IPS-15b (cell line): ENCODE results near the gene ATAD1.
"Not testable (repeated sequence)": the region's sequence is repeated elsewhere in the genome, so short reads cannot be mapped to it uniquely, and the experiment has no call there.

Experiments used
- H3K27me3 ChIP-seq: one replicate; pipeline ENCODE4 v1.6.1; 2013; ENCODE audit warnings: low read length; ENCODE audit not compliant: control insufficient read depth, insufficient read depth
- H3K36me3 ChIP-seq: one replicate; pipeline ENCODE4 v1.6.1; 2013; ENCODE audit warnings: low read length; ENCODE audit not compliant: control insufficient read depth, insufficient read depth
- H3K4me1 ChIP-seq: one replicate; pipeline ENCODE4 v1.6.1; 2013; ENCODE audit warnings: mild to moderate bottlenecking, low read length; ENCODE audit not compliant: control insufficient read depth, insufficient read depth
- H3K4me3 ChIP-seq: one replicate; pipeline ENCODE4 v1.5.1; 2013; ENCODE audit warnings: low read depth, low read length
- H3K9ac ChIP-seq: one replicate; pipeline ENCODE4 v1.6.1; 2013; ENCODE audit warnings: low read depth, mild to moderate bottlenecking, low read length
- H3K9me3 ChIP-seq: one replicate; pipeline ENCODE4 v1.6.1; 2013; ENCODE audit warnings: mild to moderate bottlenecking, low read length; ENCODE audit not compliant: control insufficient read depth, insufficient read depth

The ATAD1 gene

GRCh38 chr10:87817609-87818504 lies at the start of gene ATAD1:
Gene ATAD1 (minus strand): TSS chr10:87818226. CDS start chr10:87814599, 3,627 bp downstream.
- no peaks in the 10 kb centered on the region for H3K9me3 ChIP-seq
- H3K27me3 ChIP-seq = no peaks in the 10 kb centered on the region
- peaks cover 4% of the 10 kb centered on the region for H3K4me1 ChIP-seq
- H3K9ac ChIP-seq = peak within 1 kb of the TSS; percentile 94
- H3K4me3 ChIP-seq = peak within 1 kb of the TSS; percentile 93
- no peaks in the 10 kb centered on the region for H3K36me3 ChIP-seq

DNA sequence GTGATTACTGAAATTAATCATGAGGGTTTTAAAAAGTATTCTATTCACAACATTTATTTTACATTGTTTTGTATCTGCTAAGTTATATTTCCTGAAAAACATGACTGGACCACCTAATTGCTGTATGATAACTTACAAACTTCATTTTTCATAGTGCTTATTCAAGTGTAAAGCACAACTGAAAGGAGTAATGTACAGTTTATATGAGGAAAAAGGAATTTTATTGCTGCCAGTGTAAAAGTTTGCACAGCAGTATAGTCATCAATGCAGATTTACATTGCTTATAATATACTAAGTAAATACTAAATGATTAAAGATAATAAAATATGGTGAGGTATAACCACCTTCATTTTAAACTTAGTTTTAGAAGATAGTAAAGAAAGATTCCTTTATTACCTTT lies 49.4 kb upstream of the ATAD1 start:
- Histone ChIP-seq H3K4me1 (no peaks in the 10 kb centered on the region), H3K9me3 (no peaks in the 10 kb centered on the region), H3K4me3 (peak overlapping the region; percentile 63), H3K9ac (no peak overlapping the region), H3K36me3 (no peaks in the 10 kb centered on the region), H3K27me3 (no peaks in the 10 kb centered on the region)

DNA sequence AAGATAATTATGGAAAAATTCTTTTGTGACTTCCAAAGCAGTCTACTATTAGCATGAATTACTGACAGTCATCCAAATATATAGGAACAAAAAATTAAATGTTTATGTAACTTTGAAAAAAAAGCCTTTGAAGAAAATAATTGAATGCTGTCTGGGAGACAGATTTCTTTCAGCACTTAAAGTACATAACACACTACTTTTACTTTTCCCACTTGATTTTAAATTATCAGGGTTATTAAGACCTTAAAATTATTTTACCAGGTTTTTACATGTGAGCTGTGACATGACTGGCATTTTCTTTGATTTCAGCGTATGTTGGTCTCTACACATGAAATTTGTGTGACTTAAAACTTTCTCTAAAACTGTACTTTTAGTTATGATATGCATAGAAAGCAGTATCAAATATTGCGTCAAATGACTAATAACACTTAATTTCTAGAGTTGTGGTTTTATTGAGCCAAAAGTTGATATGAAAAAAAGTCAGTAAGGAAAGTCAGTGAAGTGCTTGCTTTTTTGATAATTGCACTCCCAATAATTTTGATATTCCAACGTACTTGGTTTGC lies 48.5 kb upstream of the ATAD1 start:
- no peaks in the 10 kb centered on the region for H3K36me3 ChIP-seq
- H3K4me3 ChIP-seq = peak overlapping the region; percentile 63
- no peaks in the 10 kb centered on the region for H3K27me3 ChIP-seq
- H3K9ac ChIP-seq = no peak overlapping the region
- H3K9me3 ChIP-seq = no peaks in the 10 kb centered on the region
- no peaks in the 10 kb centered on the region for H3K4me1 ChIP-seq

DNA sequence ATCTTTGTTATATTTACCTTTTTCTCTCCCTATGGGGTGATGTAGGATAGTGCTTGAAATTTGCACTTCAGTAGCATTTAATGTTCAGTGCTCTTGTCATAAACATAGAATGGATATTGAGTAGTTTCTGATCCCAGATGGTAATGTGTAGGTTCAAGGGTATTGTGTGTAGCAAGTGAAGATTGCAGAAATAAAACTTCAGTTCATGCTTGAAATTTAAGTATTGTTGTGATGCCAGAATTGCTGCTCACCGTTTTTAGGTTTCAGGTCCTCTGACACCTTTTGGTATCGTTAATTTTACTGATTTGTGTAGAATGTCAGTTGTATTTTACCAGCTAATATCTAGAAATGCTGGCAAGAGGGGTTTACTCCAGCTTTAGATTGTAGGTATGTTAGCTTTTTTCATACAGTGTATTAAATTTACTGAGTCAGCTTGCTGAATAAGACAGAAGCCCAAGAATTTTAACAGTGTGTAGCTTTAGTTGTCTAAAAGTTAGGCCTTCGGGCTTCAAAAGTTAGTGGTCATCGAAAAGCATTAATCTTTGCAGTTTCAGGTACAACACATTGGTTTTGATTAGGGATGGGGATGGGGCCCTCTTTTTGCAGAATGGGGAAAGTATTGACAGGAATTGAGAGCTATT lies 47.3 kb upstream of the ATAD1 start:
- Histone ChIP-seq H3K27me3 (peaks cover 6% of the 10 kb centered on the region), H3K4me3 (peak overlapping the region; percentile 63), H3K36me3 (no peaks in the 10 kb centered on the region), H3K9ac (peak overlapping the region; percentile 57), H3K4me1 (peaks cover 11% of the 10 kb centered on the region), H3K9me3 (no peaks in the 10 kb centered on the region)

DNA sequence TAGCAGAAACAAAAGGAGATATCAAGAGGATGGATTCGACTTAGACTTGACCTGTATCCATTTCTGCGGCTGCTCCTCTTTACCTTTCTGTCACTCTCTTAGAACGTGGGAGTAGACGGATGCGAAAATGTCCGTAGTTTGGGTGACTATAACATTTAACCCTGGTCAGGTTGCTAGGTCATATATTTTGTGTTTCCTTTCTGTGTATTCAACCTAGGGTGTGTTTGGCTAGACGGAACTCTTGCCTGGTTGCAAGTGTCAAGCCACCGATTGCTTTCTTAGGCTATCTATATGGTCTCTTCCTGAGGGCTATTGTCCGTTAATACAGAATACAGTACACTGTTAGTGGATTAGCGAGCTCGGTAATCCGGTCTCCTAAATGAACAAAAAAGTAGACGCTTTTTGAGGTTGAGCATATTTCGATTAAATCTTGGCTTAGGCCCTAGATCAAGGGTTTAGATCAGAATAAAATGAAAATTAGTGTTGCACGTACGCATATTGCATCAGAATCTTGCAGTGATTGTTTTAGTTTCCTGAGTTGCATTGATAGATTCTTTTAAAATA lies 46.6 kb upstream of the ATAD1 start:
- Histone ChIP-seq H3K36me3 (no peaks in the 10 kb centered on the region), H3K4me1 (peaks cover 12% of the 10 kb centered on the region), H3K9me3 (no peaks in the 10 kb centered on the region), H3K4me3 (peak overlapping the region; percentile 63), H3K27me3 (peaks cover 6% of the 10 kb centered on the region), H3K9ac (peak overlapping the region; percentile 41)

- not testable (repeated sequence) for H3K9me3 ChIP-seq, H3K36me3 ChIP-seq, H3K9ac ChIP-seq, H3K27me3 ChIP-seq
- Histone ChIP-seq H3K4me3 (peak overlapping the region; percentile 63), H3K4me1 (peaks cover 12% of the 10 kb centered on the region)
These were observed 46.0 kb upstream of the ATAD1 start for GRCh38 chr10:87863951-87864495.

GRCh38 chr10:87863053-87863943 lies 45.3 kb upstream of the ATAD1 start, which contains the start of the genes KLLN and PTEN:
Gene KLLN (minus strand): TSS chr10:87863533. CDS start chr10:87862487, 1,046 bp downstream.
Gene PTEN (plus strand): TSS chr10:87863625. CDS start chr10:87864470, 845 bp downstream.
- H3K36me3 ChIP-seq = no peaks in the 10 kb centered on the region
- peaks cover 12% of the 10 kb centered on the region for H3K4me1 ChIP-seq
- H3K9ac ChIP-seq = peak within 1 kb of the TSS; percentile 81

DNA sequence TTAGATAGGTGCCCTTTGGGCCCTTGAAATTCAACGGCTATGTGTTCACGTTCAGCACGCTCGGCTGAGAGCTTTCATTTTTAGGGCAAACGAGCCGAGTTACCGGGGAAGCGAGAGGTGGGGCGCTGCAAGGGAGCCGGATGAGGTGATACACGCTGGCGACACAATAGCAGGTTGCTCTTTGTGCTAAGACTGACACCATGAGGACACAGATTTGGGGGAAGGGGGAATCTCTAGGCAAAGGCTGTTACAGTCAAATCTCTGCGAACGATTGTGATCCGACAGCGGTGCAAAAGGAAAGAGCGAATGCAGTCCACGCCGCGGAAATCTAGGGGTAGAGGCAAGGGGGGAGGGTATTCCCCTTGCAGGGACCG lies 44.6 kb upstream of the ATAD1 start:
- H3K27me3 ChIP-seq = peaks cover 6% of the 10 kb centered on the region
- peak overlapping the region; percentile 81 for H3K9ac ChIP-seq
- H3K4me3 ChIP-seq = peak overlapping the region; percentile 98
- H3K4me1 ChIP-seq = peaks cover 12% of the 10 kb centered on the region
- H3K9me3 ChIP-seq = no peaks in the 10 kb centered on the region
- no peaks in the 10 kb centered on the region for H3K36me3 ChIP-seq

More at GRCh38 chr10:87863053-87863943, 45.3 kb upstream of the ATAD1 start, which contains the start of the genes KLLN and PTEN:
- peaks cover 6% of the 10 kb centered on the region for H3K27me3 ChIP-seq
- peak within 1 kb of the TSS; percentile 98 for H3K4me3 ChIP-seq
- no peaks in the 10 kb centered on the region for H3K9me3 ChIP-seq

DNA sequence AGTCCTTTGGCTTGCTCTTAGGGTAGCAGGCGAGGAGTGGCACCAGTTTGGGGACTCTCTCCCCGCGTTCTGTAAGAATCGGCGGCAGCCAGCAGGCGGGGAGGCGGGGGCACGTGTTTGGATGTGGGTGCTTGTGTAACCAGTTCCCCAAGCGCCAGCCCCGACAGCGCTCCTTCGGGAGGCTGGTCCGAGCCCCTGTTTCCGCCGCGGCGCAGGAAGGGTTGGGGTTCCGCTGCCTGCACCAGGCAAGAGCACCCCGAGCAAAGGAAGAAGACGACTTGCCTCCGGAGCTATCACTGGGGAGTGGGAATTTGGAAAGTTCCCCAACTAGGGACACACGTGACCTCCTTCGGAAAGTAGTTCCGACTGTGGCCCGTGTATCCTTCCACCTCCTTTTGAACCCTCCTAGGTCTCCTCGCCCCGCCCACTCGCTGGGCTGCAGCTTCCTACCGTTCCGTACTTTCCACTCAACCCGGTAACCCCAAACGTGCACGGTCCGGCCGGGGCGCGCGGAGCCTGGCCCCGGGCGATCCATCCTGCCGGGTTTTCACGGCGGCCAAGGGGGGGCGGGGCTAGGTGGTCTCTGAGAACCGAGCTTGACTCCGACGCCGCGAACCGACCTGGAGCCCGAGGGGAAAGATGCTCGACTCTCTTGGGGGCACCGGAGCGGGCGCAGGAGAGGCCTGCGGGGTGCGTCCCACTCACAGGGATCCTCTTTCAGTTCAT lies 44.1 kb upstream of the ATAD1 start:
- Histone ChIP-seq H3K9me3 (no peaks in the 10 kb centered on the region), H3K4me3 (peak overlapping the region; percentile 98), H3K36me3 (no peaks in the 10 kb centered on the region), H3K27me3 (peaks cover 6% of the 10 kb centered on the region), H3K4me1 (peaks cover 12% of the 10 kb centered on the region), H3K9ac (peak overlapping the region; percentile 81)

DNA sequence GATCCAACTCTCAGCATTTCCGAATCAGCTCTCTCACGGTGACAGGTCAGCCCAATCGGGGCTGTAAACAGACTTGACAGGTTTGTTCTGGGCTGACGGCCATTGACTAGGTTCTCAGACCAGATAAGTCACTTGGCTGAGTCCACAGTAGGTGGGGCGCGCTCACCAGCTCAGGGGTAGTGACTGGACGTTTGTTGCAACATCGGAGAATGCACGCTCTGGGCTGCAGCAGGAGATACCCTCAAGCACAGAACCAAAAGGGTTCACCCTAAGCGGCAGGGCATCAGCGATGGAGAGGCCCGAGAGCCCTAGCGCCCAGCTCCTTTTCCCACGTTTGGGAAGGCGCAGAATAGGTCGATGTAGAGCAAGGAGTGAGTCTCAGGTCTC lies 43.5 kb upstream of the ATAD1 start:
- Histone ChIP-seq H3K9ac (peak overlapping the region; percentile 81), H3K36me3 (no peaks in the 10 kb centered on the region), H3K9me3 (no peaks in the 10 kb centered on the region), H3K4me3 (peak overlapping the region; percentile 98), H3K27me3 (peaks cover 6% of the 10 kb centered on the region), H3K4me1 (peaks cover 12% of the 10 kb centered on the region)
